H9 (cell line): ENCODE measurements around the gene ARPC4. TPM values are rescaled to one million over a fixed set of nuclear protein-coding genes. Genes with fewer than 3 reads are reported as not detected.

ENCODE experiments used
- DNase-seq: peaks from one replicate; pipeline ENCODE4 v3.0.0-alpha.2; 2017
- H2AFZ ChIP-seq: one replicate; pipeline ENCODE4 v1.6.1; 2013; ENCODE audit warnings: mild to moderate bottlenecking, low read length, control low read depth, moderate library complexity
- H2AK5ac ChIP-seq: 2 replicates; pipeline ENCODE4 v1.6.1; 2013; ENCODE audit warnings: low read length, control low read depth, mixed read lengths; ENCODE audit not compliant: insufficient read length
- H2BK120ac ChIP-seq: one replicate; pipeline ENCODE4 v1.6.1; 2013; ENCODE audit warnings: low read depth, mild to moderate bottlenecking, low read length, control low read depth, inconsistent platforms; ENCODE audit not compliant: poor library complexity, severe bottlenecking
- H2BK12ac ChIP-seq: 2 replicates; pipeline ENCODE4 v1.6.1; 2013; ENCODE audit warnings: low read length, control low read depth, mixed read lengths, low read depth; ENCODE audit not compliant: insufficient read length
- H2BK15ac ChIP-seq: 2 replicates; pipeline ENCODE4 v1.6.1; 2013; ENCODE audit warnings: low read depth, low read length, control low read depth
- H2BK20ac ChIP-seq: one replicate; pipeline ENCODE4 v1.6.1; 2013; ENCODE audit warnings: low read depth, mild to moderate bottlenecking, low read length, control low read depth, inconsistent platforms; ENCODE audit not compliant: poor library complexity, severe bottlenecking
- H2BK5ac ChIP-seq: 2 replicates; pipeline ENCODE4 v1.6.1; 2013; ENCODE audit warnings: low read length, control low read depth, mixed read lengths; ENCODE audit not compliant: insufficient read length
- H3K14ac ChIP-seq: 2 replicates; pipeline ENCODE4 v1.6.1; 2013; ENCODE audit warnings: low read length, control low read depth; ENCODE audit not compliant: insufficient read depth
- H3K18ac ChIP-seq: 2 replicates; pipeline ENCODE4 v1.6.1; 2013; ENCODE audit warnings: low read depth, mild to moderate bottlenecking, mixed read lengths, low read length, control low read depth; ENCODE audit not compliant: insufficient read length
- H3K23ac ChIP-seq: 2 replicates; pipeline ENCODE4 v1.6.1; 2013; ENCODE audit warnings: low read length, control low read depth, mixed read lengths, low read depth; ENCODE audit not compliant: insufficient read length
- H3K23me2 ChIP-seq: 2 replicates; pipeline ENCODE4 v1.6.1; 2013; ENCODE audit warnings: low read depth, mild to moderate bottlenecking, mixed read lengths, low read length, control low read depth; ENCODE audit not compliant: insufficient read length, poor library complexity, severe bottlenecking
- H3K27ac ChIP-seq: 2 replicates; pipeline ENCODE4 v1.5.1; 2013; ENCODE audit warnings: low read length, control low read depth, mixed read lengths, low read depth; ENCODE audit not compliant: insufficient read length
- H3K27me3 ChIP-seq: 2 replicates; pipeline ENCODE4 v1.6.1; 2013; ENCODE audit warnings: low read length, control low read depth, inconsistent platforms; ENCODE audit not compliant: insufficient read depth
- H3K4ac ChIP-seq: 2 replicates; pipeline ENCODE4 v1.6.1; 2013; ENCODE audit warnings: low read depth, mild to moderate bottlenecking, control low read depth, inconsistent platforms, low read length, moderate library complexity
- H3K4me1 ChIP-seq: 2 replicates; pipeline ENCODE4 v1.6.1; 2013; ENCODE audit warnings: low read length, control low read depth, inconsistent platforms; ENCODE audit not compliant: insufficient read depth
- H3K4me2 ChIP-seq: 2 replicates; pipeline ENCODE4 v1.6.1; 2013; ENCODE audit warnings: low read length, control low read depth, mixed read lengths; ENCODE audit not compliant: insufficient read length, insufficient read depth
- H3K56ac ChIP-seq: 2 replicates; pipeline ENCODE4 v1.6.1; 2013; ENCODE audit warnings: low read depth, mild to moderate bottlenecking, mixed read lengths, low read length, control low read depth; ENCODE audit not compliant: insufficient read length
- H3K79me1 ChIP-seq: 2 replicates; pipeline ENCODE4 v1.6.1; 2013; ENCODE audit warnings: low read depth, mild to moderate bottlenecking, moderate library complexity, low read length, control low read depth, inconsistent platforms; ENCODE audit not compliant: insufficient read depth, poor library complexity, severe bottlenecking
- H3K79me2 ChIP-seq: 2 replicates; pipeline ENCODE4 v1.6.1; 2013; ENCODE audit warnings: low read length, control low read depth, inconsistent platforms; ENCODE audit not compliant: insufficient read depth
- H3K9ac ChIP-seq: 2 replicates; pipeline ENCODE4 v1.6.1; 2013; ENCODE audit warnings: low read length, control low read depth, mixed read lengths; ENCODE audit not compliant: insufficient read length; ENCODE audit errors: extremely low read depth
- H3K9me3 ChIP-seq: one replicate; pipeline ENCODE4 v1.6.1; 2013; ENCODE audit warnings: low read depth, low read length, inconsistent platforms; ENCODE audit not compliant: control insufficient read depth
- H3T11ph ChIP-seq: one replicate; pipeline ENCODE4 v1.6.1; 2013; ENCODE audit warnings: mild to moderate bottlenecking, low read length, control low read depth, inconsistent platforms
- H4K20me1 ChIP-seq: one replicate; pipeline ENCODE4 v1.6.1; 2013; ENCODE audit not compliant: control insufficient read depth, insufficient read length, insufficient read depth
- H4K5ac ChIP-seq: 2 replicates; pipeline ENCODE4 v1.6.1; 2013; ENCODE audit warnings: low read depth, mild to moderate bottlenecking, mixed read lengths, low read length, control low read depth; ENCODE audit not compliant: insufficient read length
- H4K8ac ChIP-seq: replicated peaks from 2 replicates; pipeline ENCODE4 v1.6.1; 2013; ENCODE audit warnings: low read length, control low read depth, mixed read lengths, low read depth; ENCODE audit not compliant: insufficient read length
- H4K91ac ChIP-seq: 2 replicates; pipeline ENCODE4 v1.6.1; 2013; ENCODE audit warnings: low read depth, mild to moderate bottlenecking, moderate library complexity, mixed read lengths, low read length, control low read depth; ENCODE audit not compliant: insufficient read length
- H3K27ac Mint-ChIP-seq, 3 experiments: 2 replicates in 2 of 3; 3 replicates in 1 of 3; pipeline ENCODE4 v1.8.0; 2020 to 2021; ENCODE audit warnings: mixed read lengths in 3 of 3, mild to moderate bottlenecking in 1 of 3, moderate library complexity in 1 of 3
- H3K27me3 Mint-ChIP-seq: 2 replicates; pipeline ENCODE4 v1.8.0; 2021; ENCODE audit warnings: low read depth, mild to moderate bottlenecking, moderate library complexity, mixed read lengths
- H3K36me3 Mint-ChIP-seq, 3 experiments: 2 replicates in 2 of 3; 3 replicates in 1 of 3; pipeline ENCODE4 v1.8.0; 2020 to 2021; ENCODE audit warnings: low read depth in 3 of 3, mixed read lengths in 3 of 3; ENCODE audit not compliant: insufficient read depth in 1 of 3
- H3K4me1 Mint-ChIP-seq, 2 experiments: 2 replicates each; pipeline ENCODE4 v1.8.0; 2020; ENCODE audit warnings: mixed read lengths in 2 of 2
- H3K4me3 Mint-ChIP-seq, 2 experiments: 2 replicates in 1 of 2; 3 replicates in 1 of 2; pipeline ENCODE4 v1.8.0; 2020 to 2021; ENCODE audit warnings: mild to moderate bottlenecking in 2 of 2, mixed read lengths in 2 of 2, moderate library complexity in 1 of 2
- H3K9me3 Mint-ChIP-seq, 2 experiments: 2 replicates in 1 of 2; 3 replicates in 1 of 2; pipeline ENCODE4 v1.8.0; 2020; ENCODE audit warnings: mild to moderate bottlenecking in 2 of 2, mixed read lengths in 2 of 2, moderate library complexity in 1 of 2
- CTCF ChIP-seq: fragments of 200-600 bp; sonication (generic); conservative IDR thresholded peaks from 3 replicates; pipeline ENCODE4 v1.8.0; 2021; ENCODE audit warnings: antibody characterized with exemption, mild to moderate bottlenecking
- WGBS: extraction: QIAGEN DNeasy Blood & Tissue Kit; methylation state at CpG from one replicate; pipeline ENCODE4 v1.1.7; 2013; ENCODE audit warnings: missing lambda C conversion rate, low lambda C conversion rate, mixed read lengths; ENCODE audit not compliant: insufficient read length; ENCODE audit errors: extremely low coverage; 5-methylcytosine and 5-hydroxymethylcytosine counted together
- total RNA-seq: library from RNA; stranded (reverse); gene quantifications from 2 replicates; pipeline ENCODE4 v1.2.1, GENCODE V29; 2021

The ARPC4 gene
- total RNA-seq, 1 experiment from 2014 or later: 161 TPM

GRCh38 chr3:9780458-9780812 is 12.4 kb upstream of the ARPC4 start:
- no peak overlapping the region for H3K4ac ChIP-seq
- no peak overlapping the region for H3K56ac ChIP-seq
- H3K23ac ChIP-seq: no peak overlapping the region
- no peak overlapping the region for H3K9ac ChIP-seq
- Mint-ChIP-seq H3K36me3 (peaks cover 15 to 50% (median 44%) of the 10 kb centered on the region in 3 experiments; a peak in 6 of 7 replicates), H3K4me1 (peaks cover 7 to 8% of the 10 kb centered on the region in 2 experiments; a peak in 3 of 4 replicates), H3K27ac (peak overlapping the region in 1 of 3 experiments; percentile 70; a peak in 1 of 7 replicates), H3K4me3 (no peak overlapping the region), H3K9me3 (no peaks in the 10 kb centered on the region), H3K27me3 (peaks cover 5% of the 10 kb centered on the region)
- H4K20me1 ChIP-seq: no peaks in the 10 kb centered on the region
- no peak overlapping the region for H2BK15ac ChIP-seq
- H3K79me1 ChIP-seq: no peaks in the 10 kb centered on the region
- no peaks in the 10 kb centered on the region; the same call in 1 of the 2 replicates for H3K27me3 ChIP-seq
- no peaks in the 10 kb centered on the region for H3K4me1 ChIP-seq
- no peak overlapping the region for H3K27ac ChIP-seq
- TF ChIP-seq CTCF: no peak
- no peak overlapping the region for H4K5ac ChIP-seq
- H3K14ac ChIP-seq: no peak overlapping the region
- H3K9me3 ChIP-seq: no peaks in the 10 kb centered on the region
- H3K79me2 ChIP-seq: no peaks in the 10 kb centered on the region
- H4K8ac ChIP-seq: no peak overlapping the region
- H2BK5ac ChIP-seq: no peak overlapping the region
- H2BK120ac ChIP-seq: no peak overlapping the region
- no peak overlapping the region for H3K4me2 ChIP-seq
- H4K91ac ChIP-seq: no peak overlapping the region
- H3K23me2 ChIP-seq: no peaks in the 10 kb centered on the region
- no peak overlapping the region for H2BK12ac ChIP-seq
- no peak overlapping the region for H2BK20ac ChIP-seq
- no peak overlapping the region for H3T11ph ChIP-seq
- no CpG with 5 or more reads among the region's 10 CpGs for WGBS
- H3K18ac ChIP-seq: no peak overlapping the region
- no peak overlapping the region for H2AK5ac ChIP-seq
- no peak for DNase-seq
- no peak overlapping the region for H2AFZ ChIP-seq
